HepG2 (cell line): ENCODE results near the gene SLC25A36. TPM values are rescaled to one million over a fixed set of nuclear protein-coding genes. Genes with fewer than 3 reads are reported as not detected.

Experiments used
- ATAC-seq: fragments of 200-7000 bp; cut with Tn5 transposase; 3 replicates; pipeline ENCODE4 v1.9.1; 2020; ENCODE audit warnings: mild to moderate bottlenecking, moderate library complexity
- BruUV-seq: library from RNA; stranded (reverse); fragments of 400-500 nt; replicated peaks from 2 replicates; lab custom pipeline; 2021; lab: Mats Ljungman, UMichigan
- CTCF ChIA-PET: fragments of 300-600 bp; formaldehyde crosslinking; extraction: SDS; loops from one replicate; lab custom pipeline; 2021; ENCODE audit warnings: low total read pairs, inconsistent platforms, low intra/inter-chr PET ratio; lab: Yijun Ruan, JAX
- POLR2A ChIA-PET: fragments of 350-600 bp; sonication (Branson Sonifier 250); formaldehyde crosslinking; loops from one replicate; lab custom pipeline; 2020; ENCODE audit warnings: antibody characterized with exemption, inconsistent platforms; lab: Yijun Ruan, JAX
- DNase-seq: peaks from one replicate; pipeline ENCODE4 v3.0.0-alpha.2; 2015; ENCODE audit warnings: low spot score
- FAIRE-seq: peaks from 3 replicates; lab custom pipeline; 2011; peaks lifted over from hg19 to GRCh38; lab: Jason Lieb, UNC
- H2AFZ ChIP-seq: one replicate; pipeline ENCODE4 v1.6.1; 2011; ENCODE audit warnings: low read length, inconsistent platforms
- H3K27ac ChIP-seq: fragments of 300-600 bp; 3 replicates; pipeline ENCODE4 v1.8.0; 2011; ENCODE audit warnings: mixed run types, mild to moderate bottlenecking, mixed read lengths, low read length, inconsistent platforms; ENCODE audit not compliant: insufficient read depth; ENCODE audit errors: extremely low read length
- H3K27me3 ChIP-seq, 2 experiments: fragments of 200-600 bp in 1 of 2; 2 replicates in 1 of 2; 3 replicates in 1 of 2; pipeline versions ENCODE4 v1.6.0 to v1.8.0; 2011; ENCODE audit warnings: low read length in 2 of 2, mild to moderate bottlenecking in 2 of 2, moderate library complexity in 2 of 2, inconsistent platforms in 1 of 2; ENCODE audit not compliant: insufficient read depth in 2 of 2, control insufficient read depth in 1 of 2
- H3K36me3 ChIP-seq, 2 experiments: fragments of 200-600 bp in 1 of 2; replicated peaks in 1 of 2; 2 replicates in 1 of 2; 3 replicates in 1 of 2; pipeline versions ENCODE4 v1.5.1 to v1.8.0; 2011; ENCODE audit warnings: low read length in 2 of 2, inconsistent platforms in 1 of 2; ENCODE audit not compliant: insufficient read depth in 2 of 2, control insufficient read depth in 1 of 2
- H3K4me1 ChIP-seq: 2 replicates; pipeline ENCODE4 v1.5.1; 2012; ENCODE audit warnings: low read length, inconsistent platforms; ENCODE audit not compliant: insufficient read depth
- H3K4me2 ChIP-seq: 2 replicates; pipeline ENCODE4 v1.6.0; 2011; ENCODE audit warnings: low read depth, low read length, inconsistent platforms
- H3K4me3 ChIP-seq, 3 experiments: fragments of 200-600 bp in 1 of 3; sonication (generic), shearing (Covaris generic) in 1 of 3; replicated peaks in 1 of 3; 2 replicates each; pipeline ENCODE4 v1.5.1; 2011 to 2016; ENCODE audit warnings: low read length in 3 of 3, inconsistent platforms in 2 of 3, low read depth in 2 of 3, mild to moderate bottlenecking in 2 of 3, control low read depth in 1 of 3, mixed read lengths in 1 of 3; ENCODE audit not compliant: insufficient read depth in 1 of 3
- H3K79me2 ChIP-seq: one replicate; pipeline ENCODE4 v1.6.1; 2011; ENCODE audit warnings: low read length, inconsistent platforms; ENCODE audit not compliant: insufficient read depth
- H3K9ac ChIP-seq: 2 replicates; pipeline ENCODE4 v1.6.0; 2011; ENCODE audit warnings: mild to moderate bottlenecking, low read depth, low read length, inconsistent platforms; ENCODE audit not compliant: insufficient read depth
- H3K9me3 ChIP-seq: 2 replicates; pipeline ENCODE4 v1.5.1; 2012; ENCODE audit warnings: mild to moderate bottlenecking, low read length
- H4K20me1 ChIP-seq: 2 replicates; pipeline ENCODE4 v1.6.0; 2011; ENCODE audit warnings: inconsistent platforms, mild to moderate bottlenecking, low read length, moderate library complexity; ENCODE audit not compliant: insufficient read depth
- CTCF ChIP-seq: sonication (generic); formaldehyde crosslinking; IDR thresholded peaks from 2 replicates; pipeline ENCODE4 v1.5.0; 2020; ENCODE audit warnings: mild to moderate bottlenecking, missing genetic modification reagents, moderate library complexity
- HBP1 ChIP-seq: IDR thresholded peaks from 2 replicates; pipeline ENCODE4 v1.6.1; 2016; ENCODE audit warnings: low read depth, control low read depth
- KAT7 ChIP-seq: IDR thresholded peaks from 2 replicates; pipeline ENCODE4 v1.6.1; 2018; ENCODE audit warnings: borderline replicate concordance, missing compliant biosample characterization
- RFXANK ChIP-seq: IDR thresholded peaks from 2 replicates; pipeline ENCODE4 v1.6.1; 2016
- SIX1 ChIP-seq: sonication (generic); formaldehyde crosslinking; IDR thresholded peaks from 2 replicates; pipeline ENCODE4 v1.4.0; 2020; ENCODE audit warnings: missing genetic modification reagents, borderline replicate concordance
- SMC3 ChIP-seq: IDR thresholded peaks from 2 replicates; pipeline ENCODE4 v1.6.1; 2011; ENCODE audit warnings: low read length, improper control_type of control experiment
- STAG1 ChIP-seq: sonication (generic); formaldehyde crosslinking; IDR thresholded peaks from 2 replicates; pipeline ENCODE4 v1.4.0; 2020; ENCODE audit warnings: missing genetic modification reagents
- ZNF274 ChIP-seq: sonication (generic); formaldehyde crosslinking; IDR thresholded peaks from 2 replicates; pipeline ENCODE4 v1.5.1; 2020; ENCODE audit warnings: mild to moderate bottlenecking, missing genetic modification reagents
- WGBS: methylation state at CpG from one replicate; pipeline ENCODE4 v1.1.6; 2017; ENCODE audit warnings: low lambda C conversion rate; 5-methylcytosine and 5-hydroxymethylcytosine counted together
- in situ Hi-C: cut with HindIII; loops from 2 replicates; pipeline ENCODE4 v1.10.0; 2017; ENCODE audit warnings: low pct_unique_long_range_greater_than_20kb; ENCODE audit not compliant: extremely low pct_ligation_motif_present
- intact Hi-C: fragments of 100-400 bp; cut with micrococcal nuclease; formaldehyde crosslinking; loops from one replicate; pipeline ENCODE4 v1.10.0; 2022; ENCODE audit not compliant: unreplicated experiment
- polyA plus RNA-seq, 8 experiments: library from polyadenylated mRNA; depleted of rRNA in 3 of 8; stranded (reverse) in 7 of 8; unstranded in 1 of 8; fragments of >200 nt; fragmentation: Illumina TruSeq in 4 of 8; extraction: Trizol in 4 of 8; gene quantifications; 2 replicates each; pipeline versions ENCODE4 v1.2.1 to v1.2.3, GENCODE V29; 2011 to 2016; ENCODE audit warnings: low read depth in 4 of 8, missing spikeins in 1 of 8, mixed read lengths in 1 of 8; ENCODE audit not compliant: insufficient read depth in 1 of 8
- total RNA-seq, 5 experiments: library from RNA; depleted of rRNA; stranded (reverse); fragments of >200 nt; fragmentation: Illumina TruSeq; extraction: Trizol; gene quantifications; 2 replicates each; pipeline ENCODE4 v1.2.3, GENCODE V29; 2016; ENCODE audit warnings: low read depth in 1 of 5

Gene SLC25A36
- total and polyA plus RNA-seq, 2 of the 13 experiments (the other 11 are each of a cell fraction or from before 2014, with no cell fraction given) = 30.6 to 85.6 TPM

- FAIRE-seq = no peak
- intact Hi-C loops (loop anchor here (2.0 kb wide), 1 partner anchor 13 kb away; no protein-coding TSS in a partner anchor), in situ Hi-C loops (no loop called here)
- peaks cover 72% of the 10 kb centered on the region for H4K20me1 ChIP-seq
- ATAC-seq = no peak; the same call in 2 of the 3 replicates
- 68% methylated on average over 5 of the region's 5 CpGs for WGBS
- DNase-seq = no peak
- H3K79me2 ChIP-seq = peaks cover 69% of the 10 kb centered on the region
- peaks cover 78% of the 10 kb centered on the region for H3K4me1 ChIP-seq
- H3K27me3 ChIP-seq = no peaks in the 10 kb centered on the region
- CTCF ChIA-PET = no interaction called here
- BruUV-seq = no TSS peak
- no peak overlapping the region for H2AFZ ChIP-seq
- peak overlapping the region; percentile 29 for H3K27ac ChIP-seq
- H3K36me3 ChIP-seq = peaks cover 4 to 29% of the 10 kb centered on the region in 2 experiments; a peak in 4 of 5 replicates
- TF ChIP-seq KAT7 (CRISPR knock-in tag) = no peak
- TF ChIP-seq ZNF274 (CRISPR knock-in tag) = no peak
- POLR2A ChIA-PET = interaction anchor here (2.2 to 6.5 kb wide), 2 partner anchors 11 to 14 kb away, joined by 8 to 37 read pairs; partner anchors contain the start of gene SLC25A36
- H3K4me3 ChIP-seq = no peak overlapping the region; a peak in 1 of 6 replicates
- H3K9ac ChIP-seq = no peak overlapping the region
- peak overlapping the region; percentile 37 for H3K4me2 ChIP-seq
- no peaks in the 10 kb centered on the region for H3K9me3 ChIP-seq
These were observed 14.6 kb downstream of the SLC25A36 start for GRCh38 chr3:140956058-140956835.

- Histone ChIP-seq H2AFZ (no peak overlapping the region), H3K36me3 (peaks cover 10 to 47% of the 10 kb centered on the region in 2 experiments), H3K79me2 (no peaks in the 10 kb centered on the region), H3K27ac (no peak overlapping the region), H3K4me2 (no peak overlapping the region), H3K9ac (no peak overlapping the region), H3K27me3 (no peaks in the 10 kb centered on the region), H3K4me3 (no peak overlapping the region), H4K20me1 (peaks cover 8% of the 10 kb centered on the region; the same call in 1 of the 2 replicates), H3K9me3 (no peaks in the 10 kb centered on the region), H3K4me1 (peaks cover 12% of the 10 kb centered on the region; the same call in 1 of the 2 replicates)
- DNase-seq = peak; percentile 41
- CTCF ChIA-PET = interaction anchor here (2.0 kb wide), 2 partner anchors 50 to 74 kb away, joined by 12 to 21 read pairs; no protein-coding TSS in a partner anchor
- no TSS peak for BruUV-seq
- no peak for FAIRE-seq
- peak; percentile 71 for ATAC-seq
- TF ChIP-seq RFXANK (CRISPR knock-in tag) = no peak
- TF ChIP-seq STAG1 (CRISPR knock-in tag) = peak; percentile 40
- 0 out of 2 replicates have a peak, but pooled peaks have one; percentile 12 for TF ChIP-seq SMC3
- TF ChIP-seq HBP1 (CRISPR knock-in tag) = no peak
- TF ChIP-seq CTCF (CRISPR knock-in tag) = peak; percentile 34
- no peak for TF ChIP-seq SIX1 (CRISPR knock-in tag)
- in situ Hi-C loops = loop anchor here (10.0 kb wide), 1 partner anchor 48 kb away; no protein-coding TSS in a partner anchor
- intact Hi-C loops = loop anchor here (1.0 kb wide), 2 partner anchors 51 to 75 kb away; no protein-coding TSS in a partner anchor
- POLR2A ChIA-PET = no interaction called here
These were observed 31.2 kb downstream of the SLC25A36 start for GRCh38 chr3:140972833-140973232.
